ENCODE results near the gene EYA3.

The EYA3 gene

GRCh38 chr1:27937524-27937836, 150.9 kb downstream of the EYA3 start:
- FAIRE-seq (no peak), DNase-seq (ENCODE audit: insufficient read length, low spot score) (no peak)
- TF ChIP-seq, protein P1, sequence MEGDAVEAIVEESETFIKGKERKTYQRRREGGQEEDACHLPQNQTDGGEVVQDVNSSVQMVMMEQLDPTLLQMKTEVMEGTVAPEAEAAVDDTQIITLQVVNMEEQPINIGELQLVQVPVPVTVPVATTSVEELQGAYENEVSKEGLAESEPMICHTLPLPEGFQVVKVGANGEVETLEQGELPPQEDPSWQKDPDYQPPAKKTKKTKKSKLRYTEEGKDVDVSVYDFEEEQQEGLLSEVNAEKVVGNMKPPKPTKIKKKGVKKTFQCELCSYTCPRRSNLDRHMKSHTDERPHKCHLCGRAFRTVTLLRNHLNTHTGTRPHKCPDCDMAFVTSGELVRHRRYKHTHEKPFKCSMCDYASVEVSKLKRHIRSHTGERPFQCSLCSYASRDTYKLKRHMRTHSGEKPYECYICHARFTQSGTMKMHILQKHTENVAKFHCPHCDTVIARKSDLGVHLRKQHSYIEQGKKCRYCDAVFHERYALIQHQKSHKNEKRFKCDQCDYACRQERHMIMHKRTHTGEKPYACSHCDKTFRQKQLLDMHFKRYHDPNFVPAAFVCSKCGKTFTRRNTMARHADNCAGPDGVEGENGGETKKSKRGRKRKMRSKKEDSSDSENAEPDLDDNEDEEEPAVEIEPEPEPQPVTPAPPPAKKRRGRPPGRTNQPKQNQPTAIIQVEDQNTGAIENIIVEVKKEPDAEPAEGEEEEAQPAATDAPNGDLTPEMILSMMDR (IDR thresholded peaks at IDR 0.05; ENCODE audit: insufficient read depth, missing control alignments): no peak

GRCh38 chr1:27936370-27936769, 152.0 kb downstream of the EYA3 start:
- TF ChIP-seq, protein P1 (IDR thresholded peaks at IDR 0.05; ENCODE audit: insufficient read depth, missing control alignments): no peak
- DNase-seq (ENCODE audit: insufficient read length, low spot score): no peak
- FAIRE-seq: no peak

DNA sequence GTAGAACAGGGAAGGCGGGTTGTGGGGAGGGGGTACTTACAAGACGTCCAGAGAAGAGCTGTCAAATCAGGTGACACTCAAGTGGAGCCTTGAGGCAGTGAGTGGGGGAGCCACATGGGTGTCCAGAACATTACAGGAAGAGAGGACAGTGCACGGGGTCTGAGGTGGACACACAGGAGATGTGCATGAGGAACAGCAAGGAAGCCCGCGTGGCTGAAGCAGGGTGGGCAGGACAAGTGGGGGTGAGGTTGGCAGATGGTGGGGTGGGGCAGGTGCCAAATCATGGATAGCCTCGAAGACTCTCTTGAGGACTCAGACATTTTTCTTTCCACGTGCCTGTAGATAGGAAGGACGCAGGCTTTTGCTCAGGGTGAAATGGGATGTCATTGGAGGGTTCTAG, 152.7 kb downstream of the EYA3 start:
- TF ChIP-seq, protein P1 (IDR thresholded peaks at IDR 0.05; ENCODE audit: insufficient read depth, missing control alignments): no peak
- FAIRE-seq (no peak), DNase-seq (ENCODE audit: insufficient read length, low spot score) (no peak)

- FAIRE-seq (no peak), DNase-seq (ENCODE audit: insufficient read length, low spot score) (peak; percentile 48)
- TF ChIP-seq, protein P1 (IDR thresholded peaks at IDR 0.05; ENCODE audit: insufficient read depth, missing control alignments): no peak
Observed at GRCh38 chr1:27934818-27935549, 153.4 kb downstream of the EYA3 start, which contains the start of gene SMPDL3B. Gene SMPDL3B (plus strand): TSS chr1:27935000. CDS start chr1:27935184, 184 bp downstream.

- DNase-seq (ENCODE audit: insufficient read length, low spot score): no peak
- TF ChIP-seq, protein P1 (IDR thresholded peaks at IDR 0.05; ENCODE audit: insufficient read depth, missing control alignments): no peak
- FAIRE-seq: no peak
Observed at GRCh38 chr1:27931759-27932158, 156.7 kb downstream of the EYA3 start.

- DNase-seq (ENCODE audit: insufficient read length, low spot score): no peak
- TF ChIP-seq, protein P1 (IDR thresholded peaks at IDR 0.05; ENCODE audit: insufficient read depth, missing control alignments): no peak
- FAIRE-seq: no peak
Observed at GRCh38 chr1:27931184-27931583, 157.2 kb downstream of the EYA3 start.

DNA sequence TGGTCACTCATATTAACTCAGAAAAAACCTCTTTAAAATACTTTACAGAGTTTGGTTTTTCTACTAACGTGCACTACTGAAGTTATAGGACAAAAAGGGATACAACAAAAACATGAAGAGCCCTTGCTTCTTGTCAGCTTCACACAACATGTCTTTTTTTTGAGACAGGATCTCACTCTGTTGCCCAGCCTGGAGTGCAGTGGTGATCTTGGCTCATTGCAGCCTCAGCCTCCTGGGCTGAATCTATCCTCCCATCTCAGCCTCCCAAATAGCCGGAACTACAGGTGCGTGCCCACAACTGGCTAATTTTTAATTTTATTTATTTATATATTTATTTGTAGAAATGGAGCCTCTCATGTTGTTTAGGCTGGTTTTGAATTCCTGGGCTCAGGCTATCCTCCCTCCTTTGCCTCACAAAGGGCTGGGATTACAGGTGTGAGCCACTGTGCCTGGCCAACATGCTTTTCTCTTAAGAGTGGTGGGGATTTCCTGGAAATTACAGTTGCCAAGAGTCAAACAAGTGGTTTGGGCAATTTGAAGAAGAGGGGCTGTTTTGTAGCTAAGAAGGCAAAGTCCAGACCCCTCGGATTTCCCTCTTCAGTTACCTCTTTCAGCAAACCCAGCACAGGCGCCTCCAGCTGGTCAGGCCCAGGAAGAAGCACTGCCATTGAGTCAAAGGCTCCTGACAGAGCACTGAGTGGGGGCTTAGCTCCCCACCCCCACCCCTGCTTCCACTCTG, 160.0 kb downstream of the EYA3 start:
- TF ChIP-seq, protein P1 (IDR thresholded peaks at IDR 0.05; ENCODE audit: insufficient read depth, missing control alignments): no peak
- DNase-seq (ENCODE audit: insufficient read length, low spot score) (no peak), FAIRE-seq (no peak)

Measured in D721Med (cell line).